ENCODE measurements around the gene SLC6A18. TPM values are rescaled to one million over a fixed set of nuclear protein-coding genes. Genes with fewer than 3 reads are reported as not detected.

The SLC6A18 gene
- total and polyA plus RNA-seq, 2 of the 13 experiments (the other 11 are each of a cell fraction or from before 2014, with no cell fraction given) = not detected

DNA sequence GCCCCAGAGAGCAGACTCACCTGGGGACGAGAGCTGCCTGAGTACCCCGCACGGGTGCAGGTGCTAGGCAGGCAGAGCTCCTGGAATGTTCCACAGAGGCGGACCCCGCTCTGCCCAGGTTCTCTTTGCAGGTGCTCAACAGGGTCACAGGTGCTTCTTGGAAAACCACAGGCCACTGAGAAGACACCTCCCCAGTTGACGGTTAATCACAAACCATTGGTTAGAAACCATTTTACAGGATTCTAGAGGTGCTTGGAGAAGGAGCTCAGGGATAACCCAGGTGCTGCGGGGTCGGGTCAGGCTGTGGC lies 41.1 kb upstream of the SLC6A18 start:
- BruUV-seq (replicated peaks) = no TSS peak
- CTCF ChIA-PET (ENCODE audit: low intra/inter-chr PET ratio, low total read pairs) = no interaction called here

More for the DNA sequence above, 41.1 kb upstream of the SLC6A18 start:
- Histone ChIP-seq H3K4me2 (ENCODE audit: low read depth, low read length) (peak overlapping the region; percentile 91), H3K27ac (ENCODE audit: extremely low read length, insufficient read depth, low read length) (peak overlapping the region; percentile 99), H3K79me2 (ENCODE audit: insufficient read depth, low read length) (no peaks in the 10 kb centered on the region), H2AFZ (ENCODE audit: low read length) (no peak overlapping the region), H3K9me3 (ENCODE audit: low read length) (no peaks in the 10 kb centered on the region), H3K9ac (ENCODE audit: insufficient read depth, low read depth, low read length) (peak overlapping the region; percentile 83), H3K4me1 (ENCODE audit: insufficient read depth, low read length) (peaks cover 89% of the 10 kb centered on the region), H4K20me1 (ENCODE audit: insufficient read depth, low read length) (no peaks in the 10 kb centered on the region), H3K4me3 (replicated peaks in 1 of 3; ENCODE audit: insufficient read depth in 1 of 3, low read depth in 2 of 3, low read length in 3 of 3) (no peak overlapping the region), H3K27me3 (ENCODE audit: control insufficient read depth in 1 of 2, insufficient read depth in 2 of 2, low read length in 2 of 2) (no peaks in the 10 kb centered on the region; a peak in 1 of 5 replicates), H3K36me3 (replicated peaks in 1 of 2; ENCODE audit: control insufficient read depth in 1 of 2, insufficient read depth in 2 of 2, low read length in 2 of 2) (no peaks in the 10 kb centered on the region)
- TF ChIP-seq HOXA9 (CRISPR knock-in tag; IDR thresholded peaks at IDR 0.05; ENCODE audit: borderline replicate concordance) (no peak), ZNF121 (CRISPR knock-in tag; IDR thresholded peaks at IDR 0.05) (no peak), ARNT2 (CRISPR knock-in tag; IDR thresholded peaks at IDR 0.05; ENCODE audit: low read depth) (no peak), THYN1 (CRISPR knock-in tag; IDR thresholded peaks at IDR 0.05; ENCODE audit: borderline replicate concordance, low read depth) (no peak), HNRNPK (IDR thresholded peaks at IDR 0.05; ENCODE audit: low read depth, low read length, poor library complexity, severe bottlenecking) (no peak)
- TF ChIP-seq, protein P1, sequence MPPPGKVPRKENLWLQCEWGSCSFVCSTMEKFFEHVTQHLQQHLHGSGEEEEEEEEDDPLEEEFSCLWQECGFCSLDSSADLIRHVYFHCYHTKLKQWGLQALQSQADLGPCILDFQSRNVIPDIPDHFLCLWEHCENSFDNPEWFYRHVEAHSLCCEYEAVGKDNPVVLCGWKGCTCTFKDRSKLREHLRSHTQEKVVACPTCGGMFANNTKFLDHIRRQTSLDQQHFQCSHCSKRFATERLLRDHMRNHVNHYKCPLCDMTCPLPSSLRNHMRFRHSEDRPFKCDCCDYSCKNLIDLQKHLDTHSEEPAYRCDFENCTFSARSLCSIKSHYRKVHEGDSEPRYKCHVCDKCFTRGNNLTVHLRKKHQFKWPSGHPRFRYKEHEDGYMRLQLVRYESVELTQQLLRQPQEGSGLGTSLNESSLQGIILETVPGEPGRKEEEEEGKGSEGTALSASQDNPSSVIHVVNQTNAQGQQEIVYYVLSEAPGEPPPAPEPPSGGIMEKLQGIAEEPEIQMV (CRISPR knock-in tag; IDR thresholded peaks at IDR 0.05; ENCODE audit: low read depth) = no peak
- TF ChIP-seq, protein P2, sequence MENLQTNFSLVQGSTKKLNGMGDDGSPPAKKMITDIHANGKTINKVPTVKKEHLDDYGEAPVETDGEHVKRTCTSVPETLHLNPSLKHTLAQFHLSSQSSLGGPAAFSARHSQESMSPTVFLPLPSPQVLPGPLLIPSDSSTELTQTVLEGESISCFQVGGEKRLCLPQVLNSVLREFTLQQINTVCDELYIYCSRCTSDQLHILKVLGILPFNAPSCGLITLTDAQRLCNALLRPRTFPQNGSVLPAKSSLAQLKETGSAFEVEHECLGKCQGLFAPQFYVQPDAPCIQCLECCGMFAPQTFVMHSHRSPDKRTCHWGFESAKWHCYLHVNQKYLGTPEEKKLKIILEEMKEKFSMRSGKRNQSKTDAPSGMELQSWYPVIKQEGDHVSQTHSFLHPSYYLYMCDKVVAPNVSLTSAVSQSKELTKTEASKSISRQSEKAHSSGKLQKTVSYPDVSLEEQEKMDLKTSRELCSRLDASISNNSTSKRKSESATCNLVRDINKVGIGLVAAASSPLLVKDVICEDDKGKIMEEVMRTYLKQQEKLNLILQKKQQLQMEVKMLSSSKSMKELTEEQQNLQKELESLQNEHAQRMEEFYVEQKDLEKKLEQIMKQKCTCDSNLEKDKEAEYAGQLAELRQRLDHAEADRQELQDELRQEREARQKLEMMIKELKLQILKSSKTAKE (CRISPR knock-in tag; IDR thresholded peaks at IDR 0.05; ENCODE audit: borderline replicate concordance) = no peak
- ATAC-seq (no peak), FAIRE-seq (no peak), DNase-seq (ENCODE audit: low spot score) (no peak)
- in situ Hi-C loops (cut with HindIII; ENCODE audit: extremely low pct_ligation_motif_present, low pct_unique_long_range_greater_than_20kb) (no loop called here), intact Hi-C loops (cut with micrococcal nuclease; ENCODE audit: unreplicated experiment) (no loop called here)
- POLR2A ChIA-PET = interaction anchor here (0.9 to 3.6 kb wide), 7 partner anchors 10 to 78 kb away, joined by 6 to 47 read pairs (median 14); partner anchors contain the start of gene SLC6A19
- 92% methylated on average over 7 of the region's 8 CpGs for WGBS (ENCODE audit: low lambda C conversion rate)

Measured in HepG2 (cell line).